ENCODE data around the gene IRF5. TPM values are rescaled to one million over a fixed set of nuclear protein-coding genes. Genes with fewer than 3 reads are reported as not detected.
"Not testable (repeated sequence)": the region's sequence is repeated elsewhere in the genome, so short reads cannot be mapped to it uniquely, and the experiment has no call there.

IRF5 gene
- total RNA-seq, 1 donor, result under 0.01 TPM

DNA sequence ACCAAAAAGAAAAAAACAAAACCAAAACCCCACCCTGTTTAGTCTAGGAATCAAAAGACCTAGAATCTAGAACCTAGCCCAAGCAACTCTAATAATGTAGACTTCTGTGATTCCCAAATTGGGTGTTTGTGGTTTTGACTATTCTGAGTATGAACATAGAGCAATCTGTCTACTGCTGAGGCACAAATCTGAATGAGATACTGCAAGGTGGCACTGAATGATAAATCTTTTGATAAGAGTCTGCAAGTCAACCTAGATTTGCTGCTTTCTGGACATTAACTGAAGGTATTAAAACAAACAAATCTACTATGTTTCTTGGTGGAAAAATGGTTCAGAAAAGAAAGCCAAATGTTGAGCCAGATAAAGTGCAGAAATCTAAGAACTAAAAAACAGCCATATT is 50.6 kb downstream of the IRF5 start:
- peaks cover 63% of the 10 kb centered on the region for H3K36me3 ChIP-seq (ENCODE audit: insufficient read depth, low read length)
- H2AFZ ChIP-seq (ENCODE audit: low read length), result no peak overlapping the region
- no peaks in the 10 kb centered on the region for H3K27me3 ChIP-seq (ENCODE audit: insufficient read depth, low read length)
- no peaks in the 10 kb centered on the region for H3K4me1 ChIP-seq (ENCODE audit: insufficient read depth, low read length)
- H4K20me1 ChIP-seq (ENCODE audit: insufficient read depth, low read length), result peaks cover 2% of the 10 kb centered on the region
- no peak overlapping the region for H3K4me3 ChIP-seq (ENCODE audit: insufficient read depth, low read length)
- no peaks in the 10 kb centered on the region for H3K9me3 ChIP-seq (ENCODE audit: low read depth, low read length)
- no peak overlapping the region for H3K27ac ChIP-seq (ENCODE audit: low read depth, low read length)
- no peaks in the 10 kb centered on the region for H3K79me2 ChIP-seq (ENCODE audit: insufficient read depth, low read length)
- no peak overlapping the region for H3K4me2 ChIP-seq (ENCODE audit: insufficient read depth, low read length)
- TF ChIP-seq, protein P1, sequence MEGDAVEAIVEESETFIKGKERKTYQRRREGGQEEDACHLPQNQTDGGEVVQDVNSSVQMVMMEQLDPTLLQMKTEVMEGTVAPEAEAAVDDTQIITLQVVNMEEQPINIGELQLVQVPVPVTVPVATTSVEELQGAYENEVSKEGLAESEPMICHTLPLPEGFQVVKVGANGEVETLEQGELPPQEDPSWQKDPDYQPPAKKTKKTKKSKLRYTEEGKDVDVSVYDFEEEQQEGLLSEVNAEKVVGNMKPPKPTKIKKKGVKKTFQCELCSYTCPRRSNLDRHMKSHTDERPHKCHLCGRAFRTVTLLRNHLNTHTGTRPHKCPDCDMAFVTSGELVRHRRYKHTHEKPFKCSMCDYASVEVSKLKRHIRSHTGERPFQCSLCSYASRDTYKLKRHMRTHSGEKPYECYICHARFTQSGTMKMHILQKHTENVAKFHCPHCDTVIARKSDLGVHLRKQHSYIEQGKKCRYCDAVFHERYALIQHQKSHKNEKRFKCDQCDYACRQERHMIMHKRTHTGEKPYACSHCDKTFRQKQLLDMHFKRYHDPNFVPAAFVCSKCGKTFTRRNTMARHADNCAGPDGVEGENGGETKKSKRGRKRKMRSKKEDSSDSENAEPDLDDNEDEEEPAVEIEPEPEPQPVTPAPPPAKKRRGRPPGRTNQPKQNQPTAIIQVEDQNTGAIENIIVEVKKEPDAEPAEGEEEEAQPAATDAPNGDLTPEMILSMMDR (IDR thresholded peaks at IDR 0.05; ENCODE audit: extremely low read depth, low read depth, low read length), result no peak
- no peak for DNase-seq (ENCODE audit: insufficient read length, low spot score, missing footprints)

DNA sequence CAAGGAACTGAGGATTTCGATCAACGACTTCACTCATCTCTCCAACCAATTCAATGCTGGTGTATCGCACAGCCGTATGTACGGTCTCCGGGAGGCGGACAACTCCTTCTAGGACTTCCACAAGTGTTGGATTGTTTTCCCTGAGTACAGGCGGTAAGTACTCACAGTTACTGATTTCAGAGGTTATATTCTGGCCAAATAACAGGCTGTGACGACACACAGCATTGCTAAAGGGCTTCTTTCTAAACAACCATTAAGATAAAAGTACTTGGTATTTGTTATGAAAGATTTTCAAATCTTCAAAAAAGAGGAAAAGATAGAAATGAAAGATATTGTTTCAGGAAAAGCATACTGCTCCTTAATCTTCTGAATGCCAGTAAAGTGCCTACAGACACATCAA is 52.2 kb downstream of the IRF5 start:
- Histone ChIP-seq H3K79me2 (ENCODE audit: insufficient read depth, low read length) (no peaks in the 10 kb centered on the region), H3K4me3 (ENCODE audit: insufficient read depth, low read length) (no peak overlapping the region), H4K20me1 (ENCODE audit: insufficient read depth, low read length) (peaks cover 2% of the 10 kb centered on the region), H3K36me3 (ENCODE audit: insufficient read depth, low read length) (peaks cover 61% of the 10 kb centered on the region), H3K4me1 (ENCODE audit: insufficient read depth, low read length) (no peaks in the 10 kb centered on the region), H3K27ac (ENCODE audit: low read depth, low read length) (no peak overlapping the region), H2AFZ (ENCODE audit: low read length) (no peak overlapping the region), H3K27me3 (ENCODE audit: insufficient read depth, low read length) (no peaks in the 10 kb centered on the region), H3K4me2 (ENCODE audit: insufficient read depth, low read length) (no peak overlapping the region), H3K9me3 (ENCODE audit: low read depth, low read length) (no peaks in the 10 kb centered on the region)
- TF ChIP-seq, protein P1 (IDR thresholded peaks at IDR 0.05; ENCODE audit: extremely low read depth, low read depth, low read length), result no peak
- DNase-seq (ENCODE audit: insufficient read length, low spot score, missing footprints), result no peak

DNA sequence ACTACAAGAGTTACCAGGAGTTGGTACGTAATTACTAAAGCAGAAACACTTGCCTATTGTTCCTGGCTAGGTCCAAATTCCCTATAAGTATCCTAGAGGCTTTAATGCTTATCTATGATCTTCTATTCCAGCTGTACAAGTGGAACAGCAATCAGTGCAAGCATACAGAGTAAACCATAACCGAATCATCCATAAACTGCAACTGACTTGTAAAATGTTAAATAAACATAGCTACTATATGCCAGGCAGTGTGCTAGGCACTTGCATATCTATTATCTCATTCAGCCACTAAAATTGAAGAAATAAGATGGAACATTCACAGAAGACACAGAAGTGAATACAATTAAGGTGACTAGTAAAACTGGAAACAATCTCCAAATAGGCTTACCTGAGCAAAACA is 55.7 kb downstream of the IRF5 start:
- DNase-seq (ENCODE audit: insufficient read length, low spot score, missing footprints), result no peak
- Histone ChIP-seq H3K27ac (ENCODE audit: low read depth, low read length) (no peak overlapping the region), H3K27me3 (ENCODE audit: insufficient read depth, low read length) (no peaks in the 10 kb centered on the region), H4K20me1 (ENCODE audit: insufficient read depth, low read length) (no peaks in the 10 kb centered on the region), H3K36me3 (ENCODE audit: insufficient read depth, low read length) (peaks cover 55% of the 10 kb centered on the region), H2AFZ (ENCODE audit: low read length) (no peak overlapping the region), H3K4me2 (ENCODE audit: insufficient read depth, low read length) (no peak overlapping the region), H3K4me3 (ENCODE audit: insufficient read depth, low read length) (no peak overlapping the region), H3K4me1 (ENCODE audit: insufficient read depth, low read length) (peaks cover 2% of the 10 kb centered on the region), H3K9me3 (ENCODE audit: low read depth, low read length) (no peaks in the 10 kb centered on the region), H3K79me2 (ENCODE audit: insufficient read depth, low read length) (no peaks in the 10 kb centered on the region)
- TF ChIP-seq, protein P1 (IDR thresholded peaks at IDR 0.05; ENCODE audit: extremely low read depth, low read depth, low read length), result no peak

DNA sequence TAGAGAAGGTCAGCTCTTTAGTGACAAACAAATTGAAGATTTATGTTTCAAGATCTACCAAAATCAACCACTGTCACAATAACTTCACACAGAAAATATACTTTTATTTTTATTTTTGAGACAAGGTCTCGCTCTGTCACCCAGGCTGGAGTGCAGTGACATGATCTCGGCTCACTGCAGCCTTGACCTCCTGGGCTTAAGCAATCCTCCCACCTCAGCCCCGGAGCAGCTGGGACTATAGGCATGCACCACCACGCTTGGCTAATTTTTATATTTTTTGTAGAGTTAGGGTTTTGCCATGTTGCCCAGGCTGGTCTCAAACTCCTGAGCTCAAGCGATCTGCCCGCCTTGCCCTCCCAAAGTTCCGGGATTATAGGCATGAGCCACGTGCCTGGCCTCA is 56.8 kb downstream of the IRF5 start:
- not testable (repeated sequence) for H3K79me2 ChIP-seq (ENCODE audit: insufficient read depth, low read length); DNase-seq (ENCODE audit: insufficient read length, low spot score, missing footprints); H3K27me3 ChIP-seq (ENCODE audit: insufficient read depth, low read length); H4K20me1 ChIP-seq (ENCODE audit: insufficient read depth, low read length); H3K4me3 ChIP-seq (ENCODE audit: insufficient read depth, low read length); H3K9me3 ChIP-seq (ENCODE audit: low read depth, low read length); H3K4me1 ChIP-seq (ENCODE audit: insufficient read depth, low read length); H2AFZ ChIP-seq (ENCODE audit: low read length); H3K4me2 ChIP-seq (ENCODE audit: insufficient read depth, low read length); H3K27ac ChIP-seq (ENCODE audit: low read depth, low read length)
- peaks cover 49% of the 10 kb centered on the region for H3K36me3 ChIP-seq (ENCODE audit: insufficient read depth, low read length)
